Right cardiac atrium (tissue), 5 donors: ENCODE measurements around the gene LRRC37A2. TPM values are rescaled to one million over a fixed set of nuclear protein-coding genes. Genes with fewer than 3 reads are reported as not detected.
"Not testable (repeated sequence)": the region's sequence is repeated elsewhere in the genome, so short reads cannot be mapped to it uniquely, and the experiment has no call there.

ENCODE experiments used
- ATAC-seq, 2 donors: fragments of 200-7000 bp; cut with Tn5 transposase; one replicate each; pipeline versions ENCODE4 v1.8.0 to v1.9.1; 2020; ENCODE audit warnings: moderate library complexity in 2 of 2, mild to moderate bottlenecking in 1 of 2
- DNase-seq, 3 donors: peaks; one replicate each; pipeline ENCODE4 v3.0.0-alpha.2; 2020
- H3K27ac ChIP-seq: one replicate; pipeline ENCODE4 v1.5.1; 2013; ENCODE audit warnings: mild to moderate bottlenecking, low read length, control low read depth, moderate library complexity
- H3K27me3 ChIP-seq: one replicate; pipeline ENCODE4 v1.6.1; 2013; ENCODE audit not compliant: control insufficient read depth, insufficient read depth
- H3K4me1 ChIP-seq: one replicate; pipeline ENCODE4 v1.6.1; 2013; ENCODE audit warnings: low read length; ENCODE audit not compliant: control insufficient read depth, insufficient read depth
- H3K4me3 ChIP-seq: one replicate; pipeline ENCODE4 v1.5.1; 2013; ENCODE audit warnings: low read length, control low read depth
- H3K9me3 ChIP-seq: one replicate; pipeline ENCODE4 v1.6.1; 2013; ENCODE audit warnings: low read length; ENCODE audit not compliant: control insufficient read depth
- WGBS: extraction: QIAGEN DNeasy Blood & Tissue Kit; methylation state at CpG from one replicate; pipeline ENCODE4 v1.1.7; 2013; 5-methylcytosine and 5-hydroxymethylcytosine counted together
- intact Hi-C, 4 donors: fragments of 100-400 bp; cut with DNase I; formaldehyde crosslinking; loops; one replicate each; pipeline versions ENCODE4 v1.11.0 to v1.14.0; 2022 to 2023
- polyA plus RNA-seq: library from polyadenylated mRNA; stranded (reverse); fragments of 200-250 nt; gene quantifications from one replicate; pipeline ENCODE4 v1.2.3, GENCODE V29; 2013
- total RNA-seq, 4 donors: library from RNA; stranded (reverse); fragmentation: NEBNext Ultra II Directional; extraction: Animal tissue kit (Norgen Biotek cat#: 25700); gene quantifications; one replicate each; pipeline ENCODE4 v1.2.1, GENCODE V29; 2021
- donor health status: healthy with polysubstance abuse.
- donor health status: DM: no; HTN: yes; CAD: no.
- donor health status: DM: no; HTN: no; CAD: no.
- donor health status: DM: no; HTN: yes; CAD: no; lungs with severe emphysema.
- donor health status: DM: yes; HTN: yes; CAD: no.

The LRRC37A2 gene
- total and polyA plus RNA-seq, 5 donors, result 4.6 to 8.1 (median 6.2) TPM

DNA sequence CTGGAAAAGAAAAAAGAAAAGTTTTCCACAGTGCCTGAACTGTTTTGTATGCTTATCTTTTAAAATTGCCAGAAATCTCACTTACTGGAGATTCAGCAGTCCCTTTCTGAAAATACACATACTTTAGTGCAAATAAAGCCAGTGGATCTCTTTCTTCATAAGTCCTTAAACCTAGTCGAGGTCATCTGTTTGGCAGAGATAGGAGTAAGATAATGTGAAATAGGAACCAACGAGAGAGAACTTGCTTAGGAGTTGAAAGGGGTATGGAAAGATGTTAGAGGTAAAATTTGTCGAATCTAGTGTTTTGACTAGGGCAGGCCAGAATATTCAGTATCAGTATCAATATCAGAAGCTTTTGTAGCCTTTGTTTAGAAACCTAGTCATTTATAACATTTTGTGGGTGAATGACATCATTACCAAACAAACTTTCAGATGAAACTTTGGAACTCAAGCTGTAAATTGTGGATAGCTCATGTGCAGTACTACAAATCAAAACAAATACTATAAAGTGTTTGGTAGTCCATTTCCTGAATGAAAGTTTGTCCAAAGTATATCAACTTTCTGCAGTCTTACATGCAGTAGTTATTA lies 86.2 kb downstream of the LRRC37A2 start:
- DNase-seq, H3K27ac ChIP-seq, intact Hi-C loops, ATAC-seq, H3K9me3 ChIP-seq, H3K4me1 ChIP-seq, H3K27me3 ChIP-seq, H3K4me3 ChIP-seq: not testable (repeated sequence)
- WGBS, result 33% methylated on average over 2 of the region's 3 CpGs

DNA sequence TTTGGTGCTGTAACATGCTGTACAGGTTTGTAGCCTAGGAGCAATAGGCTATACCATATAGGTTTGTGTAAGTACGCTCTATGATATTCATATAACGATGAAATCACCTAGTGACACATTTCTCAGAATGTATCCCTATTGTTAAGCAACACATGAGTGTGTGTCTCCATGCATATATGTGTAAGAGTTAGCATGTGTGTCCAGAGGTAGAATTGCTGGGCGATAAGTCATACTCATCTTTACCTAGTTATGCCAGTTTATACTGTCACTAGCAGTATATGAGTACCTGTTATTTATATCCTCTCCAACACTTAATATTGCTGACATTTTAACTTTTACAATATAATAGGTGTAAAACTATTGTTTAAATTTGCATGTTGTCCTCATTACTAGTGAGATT lies 88.5 kb downstream of the LRRC37A2 start:
- ATAC-seq, DNase-seq, intact Hi-C loops, H3K4me1 ChIP-seq, H3K4me3 ChIP-seq, H3K27me3 ChIP-seq, H3K27ac ChIP-seq, H3K9me3 ChIP-seq: not testable (repeated sequence)
- WGBS, result no CpG with 5 or more reads among the region's 3 CpGs

DNA sequence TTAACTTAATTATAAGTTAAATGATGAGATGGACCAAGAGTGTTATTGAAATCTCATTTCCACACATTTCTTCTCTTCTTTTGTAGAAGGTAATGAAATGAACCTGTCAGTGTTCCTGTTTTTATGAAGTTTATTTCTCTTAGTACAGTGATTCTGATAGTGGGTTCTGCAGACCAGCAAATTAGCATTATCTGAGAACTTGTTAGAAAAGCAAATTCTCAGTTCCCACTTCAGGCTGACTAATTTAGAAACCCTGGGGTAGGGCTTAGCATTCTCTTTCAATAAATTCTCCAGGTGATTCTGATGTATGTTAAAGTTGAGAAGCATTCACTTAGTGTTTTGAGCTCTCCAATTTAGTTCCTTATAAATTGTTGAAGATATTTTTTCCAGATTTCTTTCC lies 90.9 kb downstream of the LRRC37A2 start:
- DNase-seq, H3K4me3 ChIP-seq, ATAC-seq, H3K27me3 ChIP-seq, intact Hi-C loops, H3K4me1 ChIP-seq, H3K9me3 ChIP-seq, H3K27ac ChIP-seq: not testable (repeated sequence)

Other genes with a start within 250 kb of the LRRC37A2 start
- gene LRRC37A, start 217.3 kb upstream of the LRRC37A2 start, total RNA-seq, result 1 to 10 TPM; 1.3 to 2.0 (median 1.7) TPM
- 0.91 TPM for gene LRRC37A, start 217.3 kb upstream of the LRRC37A2 start, polyA plus RNA-seq
- gene ARL17B, start 150.7 kb upstream of the LRRC37A2 start, total RNA-seq, result 10 to 100 TPM; 11.0 to 24.5 (median 16.5) TPM
- gene ARL17B, start 150.7 kb upstream of the LRRC37A2 start, polyA plus RNA-seq, result 10.4 TPM
- 10 to 100 TPM in 2 of 4 donors, 1 to 10 TPM in 2; 7.4 to 16.9 (median 11.0) TPM for gene ARL17A, start 67.2 kb downstream of the LRRC37A2 start, total RNA-seq
- gene ARL17A, start 67.2 kb downstream of the LRRC37A2 start, polyA plus RNA-seq, result 6.3 TPM
- gene NSF, start 78.2 kb downstream of the LRRC37A2 start, total RNA-seq, result 10 to 100 TPM; 26.0 to 34.3 (median 29.9) TPM
- 8.9 TPM for gene NSF, start 78.2 kb downstream of the LRRC37A2 start, polyA plus RNA-seq